GM19239 (cell line): ENCODE data around the gene MARCHF2.
"Not testable (repeated sequence)": the region's sequence is repeated elsewhere in the genome, so short reads cannot be mapped to it uniquely, and the experiment has no call there.

ENCODE experiments used
- DNase-seq: peaks from one replicate; pipeline ENCODE4 v3.0.0; 2011; ENCODE audit warnings: low spot score; ENCODE audit not compliant: insufficient read length
- FAIRE-seq: peaks from 2 replicates; lab custom pipeline; 2011; peaks lifted over from hg19 to GRCh38; lab: Jason Lieb, UNC

Gene MARCHF2, protein sequence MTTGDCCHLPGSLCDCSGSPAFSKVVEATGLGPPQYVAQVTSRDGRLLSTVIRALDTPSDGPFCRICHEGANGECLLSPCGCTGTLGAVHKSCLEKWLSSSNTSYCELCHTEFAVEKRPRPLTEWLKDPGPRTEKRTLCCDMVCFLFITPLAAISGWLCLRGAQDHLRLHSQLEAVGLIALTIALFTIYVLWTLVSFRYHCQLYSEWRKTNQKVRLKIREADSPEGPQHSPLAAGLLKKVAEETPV

GRCh38 chr19:8412783-8413628 is at the start of gene MARCHF2:
Gene MARCHF2 (plus strand): TSS chr19:8413305. CDS start chr19:8421841, 8,536 bp downstream.
- DNase-seq = peak; percentile 99
- peak; percentile 95 for FAIRE-seq

- FAIRE-seq (no peak), DNase-seq (no peak)
Measured at GRCh38 chr19:8363803-8364771, 49.0 kb upstream of the MARCHF2 start, which contains the start of gene ANGPTL4. Gene ANGPTL4 (plus strand): TSS chr19:8364155. CDS start chr19:8364322, 167 bp downstream.

DNA sequence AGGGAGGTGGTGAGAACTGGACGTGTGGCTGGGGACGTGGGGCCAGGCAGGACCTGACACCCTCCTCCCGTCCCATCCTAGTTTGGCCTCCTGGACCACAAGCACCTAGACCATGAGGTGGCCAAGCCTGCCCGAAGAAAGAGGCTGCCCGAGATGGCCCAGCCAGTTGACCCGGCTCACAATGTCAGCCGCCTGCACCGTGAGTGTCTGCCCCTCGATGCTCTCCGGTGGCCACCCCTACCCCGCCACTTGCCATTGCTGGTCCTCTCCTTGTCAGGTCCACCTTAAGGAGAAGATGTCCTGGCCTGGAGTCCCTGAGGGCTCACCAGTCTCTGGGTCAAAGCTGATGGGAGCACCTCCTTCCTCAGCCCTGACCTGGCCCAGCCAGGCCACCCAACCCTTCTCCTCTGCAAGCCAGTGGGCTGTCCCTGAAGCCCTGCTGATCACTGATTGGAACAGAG is 47.0 kb upstream of the MARCHF2 start:
- no peak for DNase-seq
- FAIRE-seq = no peak

DNA sequence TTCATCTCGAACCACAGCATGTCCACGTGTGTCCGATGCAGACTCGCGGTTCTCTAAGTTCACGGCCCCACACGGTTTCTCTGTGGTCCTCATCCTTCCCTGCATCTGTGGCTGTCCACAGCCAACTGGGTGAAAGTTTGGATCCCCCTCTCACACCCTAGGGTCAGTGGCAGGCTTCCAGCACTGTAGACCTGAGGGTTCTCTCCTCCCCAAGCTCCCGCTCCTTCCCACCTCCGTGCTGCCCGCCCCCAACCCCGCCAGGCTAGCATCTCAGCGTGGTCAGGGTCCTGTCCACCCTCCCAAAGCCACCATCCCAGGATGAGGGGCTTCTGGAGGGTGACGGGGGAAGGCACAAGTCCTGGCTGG is 46.2 kb upstream of the MARCHF2 start:
- FAIRE-seq = no peak
- DNase-seq = no peak

DNA sequence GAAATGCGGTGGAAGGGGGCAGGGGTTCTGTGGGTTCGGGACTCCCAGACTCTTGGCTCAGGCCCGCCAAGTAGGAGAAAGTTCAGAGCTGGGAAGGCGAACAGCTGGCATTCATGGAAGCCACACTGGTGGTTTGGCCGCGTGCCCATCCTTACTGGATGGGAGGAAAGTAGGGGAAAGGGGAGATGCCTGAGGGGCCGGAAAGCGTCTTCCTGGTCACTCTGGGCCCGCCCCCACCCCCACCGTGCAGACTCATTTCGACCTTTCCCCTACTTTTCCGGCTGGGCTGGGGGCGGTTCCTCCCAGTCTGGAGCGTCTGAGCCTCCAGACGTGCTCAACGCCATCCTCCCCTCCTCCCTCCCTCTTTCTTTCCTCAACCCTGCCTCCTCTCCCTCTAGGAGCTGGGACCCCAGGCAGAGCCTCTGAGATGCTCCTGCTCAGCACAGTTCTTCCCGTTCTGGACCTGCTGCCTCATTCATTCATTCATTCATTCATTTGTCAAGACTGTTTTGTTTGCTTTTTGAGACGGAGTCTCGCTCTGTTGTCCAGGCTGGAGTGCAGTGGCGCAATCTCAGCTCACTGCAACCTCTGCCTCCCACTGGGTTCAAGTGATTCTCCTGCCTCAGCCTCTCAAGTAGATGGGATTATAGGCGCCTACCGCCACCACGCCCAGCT is 45.6 kb upstream of the MARCHF2 start:
- FAIRE-seq (no peak), DNase-seq (no peak)

- DNase-seq (no peak), FAIRE-seq (no peak)
Measured at GRCh38 chr19:8370176-8371010, 42.7 kb upstream of the MARCHF2 start.

DNA sequence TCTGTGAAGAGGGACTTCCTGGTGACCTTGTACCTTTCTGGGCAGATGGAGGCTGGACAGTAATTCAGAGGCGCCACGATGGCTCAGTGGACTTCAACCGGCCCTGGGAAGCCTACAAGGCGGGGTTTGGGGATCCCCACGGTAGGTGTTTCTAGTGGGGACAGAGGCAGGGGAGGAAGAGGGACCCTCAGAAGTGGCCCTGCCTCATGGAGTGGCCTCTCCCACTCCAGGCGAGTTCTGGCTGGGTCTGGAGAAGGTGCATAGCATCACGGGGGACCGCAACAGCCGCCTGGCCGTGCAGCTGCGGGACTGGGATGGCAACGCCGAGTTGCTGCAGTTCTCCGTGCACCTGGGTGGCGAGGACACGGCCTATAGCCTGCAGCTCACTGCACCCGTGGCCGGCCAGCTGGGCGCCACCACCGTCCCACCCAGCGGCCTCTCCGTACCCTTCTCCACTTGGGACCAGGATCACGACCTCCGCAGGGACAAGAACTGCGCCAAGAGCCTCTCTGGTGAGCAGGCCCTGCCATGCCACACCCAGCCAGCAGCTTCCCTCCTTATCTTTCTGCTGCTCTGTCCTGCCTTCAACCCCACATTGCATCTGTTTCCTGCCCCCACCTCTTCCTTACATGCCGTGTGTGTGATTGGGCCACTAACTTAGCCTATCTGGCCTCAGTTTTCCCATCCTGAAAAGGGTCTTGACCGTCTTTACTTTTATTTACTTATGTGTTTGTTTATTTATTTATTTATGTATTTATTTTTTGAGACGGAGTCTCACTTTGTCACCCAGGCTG is 41.9 kb upstream of the MARCHF2 start:
- DNase-seq = no peak

GRCh38 chr19:8373867-8374813 is 39.0 kb upstream of the MARCHF2 start:
- FAIRE-seq = no peak
- no peak for DNase-seq

More for the DNA sequence above, 41.9 kb upstream of the MARCHF2 start:
- FAIRE-seq = no peak

GRCh38 chr19:8375766-8376165 is 37.3 kb upstream of the MARCHF2 start:
- FAIRE-seq, DNase-seq: not testable (repeated sequence)

DNA sequence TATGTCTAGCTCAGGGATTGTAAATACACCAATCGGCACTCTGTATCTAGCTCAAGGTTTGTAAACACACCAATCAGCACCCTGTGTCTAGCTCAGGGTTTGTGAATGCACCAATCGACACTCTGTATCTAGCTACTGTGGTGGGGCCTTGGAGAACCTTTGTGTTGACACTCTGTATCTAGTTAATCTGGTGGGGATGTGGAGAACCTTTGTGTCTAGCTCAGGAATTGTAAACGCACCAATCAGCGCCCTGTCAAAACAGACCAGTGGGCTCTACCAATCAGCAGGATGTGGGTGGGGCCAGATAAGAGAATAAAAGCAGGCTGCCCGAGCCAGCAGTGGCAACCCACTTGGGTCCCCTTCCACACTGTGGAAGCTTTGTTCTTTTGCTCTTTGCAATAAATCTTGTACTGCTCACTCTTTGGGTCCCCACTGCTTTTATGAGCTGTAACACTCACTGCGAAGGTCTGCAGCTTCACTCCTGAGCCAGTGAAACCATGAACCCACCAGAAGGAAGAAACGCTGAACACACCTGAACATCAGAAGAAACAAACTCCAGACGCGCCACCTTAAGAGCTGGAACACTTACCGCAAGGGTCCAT is 36.6 kb upstream of the MARCHF2 start:
- DNase-seq, FAIRE-seq: not testable (repeated sequence)

GRCh38 chr19:8377598-8377997 is 35.5 kb upstream of the MARCHF2 start:
- no peak for DNase-seq
- FAIRE-seq = no peak

DNA sequence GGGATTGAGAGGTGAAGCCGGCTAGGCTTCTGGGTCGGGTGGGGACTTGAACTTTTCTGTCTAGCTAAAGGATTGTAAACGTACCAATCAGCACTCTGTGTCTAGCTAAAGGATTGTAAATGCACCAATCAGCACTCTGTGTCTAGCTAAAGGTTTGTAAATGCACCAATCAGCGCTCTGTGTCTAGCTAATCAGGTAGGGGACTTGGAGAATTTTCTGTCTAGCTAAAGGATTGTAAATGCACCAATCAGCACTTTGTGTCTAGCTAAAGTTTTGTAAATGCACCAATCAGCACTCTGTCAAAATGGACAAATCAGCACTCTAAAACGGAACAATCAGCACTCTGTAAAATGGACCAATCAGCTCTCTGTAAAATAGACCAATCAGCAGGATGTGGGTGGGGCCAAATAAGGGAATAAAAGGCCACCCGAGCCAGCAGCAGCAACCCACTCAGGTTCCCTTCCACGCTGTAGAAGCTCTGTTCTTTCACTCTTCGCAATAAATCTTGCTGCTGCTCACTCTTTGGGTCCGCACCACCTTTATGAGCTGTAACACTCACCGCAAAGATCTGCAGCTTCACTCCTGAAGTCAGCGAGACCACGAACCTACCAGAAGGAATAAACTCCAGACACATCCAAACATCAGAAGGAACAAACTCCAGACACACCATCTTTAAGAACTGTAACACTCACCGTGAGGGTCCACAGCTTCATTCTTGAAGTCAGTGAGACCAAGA is 33.8 kb upstream of the MARCHF2 start:
- DNase-seq, FAIRE-seq: not testable (repeated sequence)

- not testable (repeated sequence) for FAIRE-seq, DNase-seq
Measured at GRCh38 chr19:8384569-8384968, 28.5 kb upstream of the MARCHF2 start.

GRCh38 chr19:8385103-8385502 is 28.0 kb upstream of the MARCHF2 start:
- DNase-seq, FAIRE-seq: not testable (repeated sequence)

- FAIRE-seq, DNase-seq: not testable (repeated sequence)
Measured at GRCh38 chr19:8385566-8385965, 27.5 kb upstream of the MARCHF2 start.

- FAIRE-seq, DNase-seq: not testable (repeated sequence)
Measured at GRCh38 chr19:8386419-8386818, 26.7 kb upstream of the MARCHF2 start.
